C4-2B (cell line): ENCODE measurements around the gene TNS1.

Experiments
- ZFX ChIP-seq: fragments of 450-650 bp; IDR thresholded peaks from 2 replicates; pipeline ENCODE4 v1.6.1; 2017
- TF ChIP-seq, protein P1 (sequence below): fragments of 450-650 bp; conservative IDR thresholded peaks from 2 replicates; pipeline ENCODE4 v1.5.1; 2017; ENCODE audit warnings: mild to moderate bottlenecking

DNA sequence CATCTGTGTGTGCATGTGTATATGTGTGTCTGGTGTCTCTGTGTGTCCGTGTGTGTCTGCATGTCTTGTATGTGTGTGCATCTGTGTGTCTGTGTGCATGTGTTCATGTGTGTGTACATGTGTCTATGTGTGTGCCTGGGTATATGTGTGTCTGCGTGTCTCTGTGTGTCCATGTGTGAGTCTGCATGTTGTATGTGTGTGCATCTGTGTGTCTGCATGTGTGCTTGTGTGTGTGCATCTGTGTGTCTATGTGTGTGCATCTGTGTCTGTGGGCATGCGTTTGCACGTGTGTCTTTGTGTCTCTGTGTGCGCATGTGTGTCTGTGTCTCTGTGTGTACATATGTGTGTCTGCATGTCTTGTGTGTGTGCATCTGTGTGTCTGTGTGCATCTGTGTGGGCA is 207.7 kb downstream of the TNS1 start:
- TF ChIP-seq, protein P1, sequence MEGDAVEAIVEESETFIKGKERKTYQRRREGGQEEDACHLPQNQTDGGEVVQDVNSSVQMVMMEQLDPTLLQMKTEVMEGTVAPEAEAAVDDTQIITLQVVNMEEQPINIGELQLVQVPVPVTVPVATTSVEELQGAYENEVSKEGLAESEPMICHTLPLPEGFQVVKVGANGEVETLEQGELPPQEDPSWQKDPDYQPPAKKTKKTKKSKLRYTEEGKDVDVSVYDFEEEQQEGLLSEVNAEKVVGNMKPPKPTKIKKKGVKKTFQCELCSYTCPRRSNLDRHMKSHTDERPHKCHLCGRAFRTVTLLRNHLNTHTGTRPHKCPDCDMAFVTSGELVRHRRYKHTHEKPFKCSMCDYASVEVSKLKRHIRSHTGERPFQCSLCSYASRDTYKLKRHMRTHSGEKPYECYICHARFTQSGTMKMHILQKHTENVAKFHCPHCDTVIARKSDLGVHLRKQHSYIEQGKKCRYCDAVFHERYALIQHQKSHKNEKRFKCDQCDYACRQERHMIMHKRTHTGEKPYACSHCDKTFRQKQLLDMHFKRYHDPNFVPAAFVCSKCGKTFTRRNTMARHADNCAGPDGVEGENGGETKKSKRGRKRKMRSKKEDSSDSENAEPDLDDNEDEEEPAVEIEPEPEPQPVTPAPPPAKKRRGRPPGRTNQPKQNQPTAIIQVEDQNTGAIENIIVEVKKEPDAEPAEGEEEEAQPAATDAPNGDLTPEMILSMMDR, result no peak
- TF ChIP-seq ZFX, result no peak
